Gastroesophageal sphincter (tissue), 3 donors: ENCODE measurements around the gene SMARCB1.

Experiments used
- EP300 ChIP-seq: sonication (generic); formaldehyde crosslinking; IDR thresholded peaks from one replicate; pipeline ENCODE4 v1.6.1; 2017; ENCODE audit warnings: antibody characterized with exemption, mild to moderate bottlenecking
- POLR2A ChIP-seq, 2 donors: fragments of 450-650 bp; IDR thresholded peaks; one replicate each; pipeline ENCODE4 v1.6.1; 2017; ENCODE audit warnings: antibody characterized with exemption in 2 of 2, mild to moderate bottlenecking in 2 of 2, moderate library complexity in 1 of 2
- POLR2AphosphoS5 ChIP-seq: sonication (generic); formaldehyde crosslinking; IDR thresholded peaks from one replicate; pipeline ENCODE4 v1.6.1; 2017; ENCODE audit warnings: antibody characterized with exemption
- TF ChIP-seq, protein P1 (sequence below), 4 experiments: fragments of 200-600 bp in 2 of 4; fragments of 450-650 bp in 2 of 4; sonication (generic) in 1 of 4; IDR thresholded peaks; one replicate each; pipeline ENCODE4 v1.5.1; 2017 to 2019; ENCODE audit warnings: antibody characterized with exemption in 4 of 4, mild to moderate bottlenecking in 2 of 4, moderate library complexity in 2 of 4

DNA sequence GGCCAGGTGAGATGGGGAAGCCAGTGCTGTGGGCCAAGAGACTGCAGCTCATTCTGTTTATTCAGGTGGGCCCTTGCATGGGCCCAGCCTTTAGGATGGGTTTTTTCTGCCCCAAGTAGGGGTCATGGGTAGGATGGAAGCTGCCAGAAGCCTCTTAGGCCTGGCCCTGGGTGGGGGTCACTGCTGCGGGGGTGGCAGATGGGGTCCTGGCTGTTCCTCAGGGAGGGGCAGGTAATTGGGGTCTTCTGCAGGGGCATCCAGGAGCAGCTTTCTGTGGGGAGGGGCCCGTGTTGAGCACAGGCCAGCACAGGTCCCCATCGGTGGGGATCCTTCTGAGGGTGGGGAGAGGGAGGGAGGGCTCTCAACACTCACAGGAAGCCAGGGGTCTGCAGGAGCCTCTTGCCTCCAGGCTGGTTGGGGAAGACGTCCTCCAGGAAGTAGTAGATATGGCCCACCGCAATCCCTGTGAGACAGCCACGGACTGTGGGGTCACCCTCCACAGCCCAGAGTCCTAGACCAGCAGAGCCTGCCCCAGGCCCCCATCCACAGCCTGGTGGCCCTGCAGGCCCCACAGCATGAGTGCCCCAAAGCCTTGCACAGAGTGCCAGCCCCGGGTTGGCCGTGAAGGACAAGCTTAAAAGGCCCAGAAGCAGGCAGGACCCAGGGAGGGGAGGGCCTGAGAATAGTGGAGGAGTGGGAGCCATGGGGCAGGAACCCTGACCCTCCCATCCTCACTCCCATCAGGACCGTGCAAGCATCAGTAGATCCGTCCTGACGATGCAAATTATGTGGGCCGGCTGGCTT is 50.1 kb downstream of the SMARCB1 start:
- TF ChIP-seq, protein P1, sequence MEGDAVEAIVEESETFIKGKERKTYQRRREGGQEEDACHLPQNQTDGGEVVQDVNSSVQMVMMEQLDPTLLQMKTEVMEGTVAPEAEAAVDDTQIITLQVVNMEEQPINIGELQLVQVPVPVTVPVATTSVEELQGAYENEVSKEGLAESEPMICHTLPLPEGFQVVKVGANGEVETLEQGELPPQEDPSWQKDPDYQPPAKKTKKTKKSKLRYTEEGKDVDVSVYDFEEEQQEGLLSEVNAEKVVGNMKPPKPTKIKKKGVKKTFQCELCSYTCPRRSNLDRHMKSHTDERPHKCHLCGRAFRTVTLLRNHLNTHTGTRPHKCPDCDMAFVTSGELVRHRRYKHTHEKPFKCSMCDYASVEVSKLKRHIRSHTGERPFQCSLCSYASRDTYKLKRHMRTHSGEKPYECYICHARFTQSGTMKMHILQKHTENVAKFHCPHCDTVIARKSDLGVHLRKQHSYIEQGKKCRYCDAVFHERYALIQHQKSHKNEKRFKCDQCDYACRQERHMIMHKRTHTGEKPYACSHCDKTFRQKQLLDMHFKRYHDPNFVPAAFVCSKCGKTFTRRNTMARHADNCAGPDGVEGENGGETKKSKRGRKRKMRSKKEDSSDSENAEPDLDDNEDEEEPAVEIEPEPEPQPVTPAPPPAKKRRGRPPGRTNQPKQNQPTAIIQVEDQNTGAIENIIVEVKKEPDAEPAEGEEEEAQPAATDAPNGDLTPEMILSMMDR (IDR thresholded peaks at IDR 0.05), result no peak
- TF ChIP-seq EP300 (no peak), POLR2AphosphoS5 (no peak), POLR2A (IDR thresholded peaks at IDR 0.05) (no peak)
